Measurements from ENCODE around the gene MBOAT7.

The MBOAT7 gene

DNA sequence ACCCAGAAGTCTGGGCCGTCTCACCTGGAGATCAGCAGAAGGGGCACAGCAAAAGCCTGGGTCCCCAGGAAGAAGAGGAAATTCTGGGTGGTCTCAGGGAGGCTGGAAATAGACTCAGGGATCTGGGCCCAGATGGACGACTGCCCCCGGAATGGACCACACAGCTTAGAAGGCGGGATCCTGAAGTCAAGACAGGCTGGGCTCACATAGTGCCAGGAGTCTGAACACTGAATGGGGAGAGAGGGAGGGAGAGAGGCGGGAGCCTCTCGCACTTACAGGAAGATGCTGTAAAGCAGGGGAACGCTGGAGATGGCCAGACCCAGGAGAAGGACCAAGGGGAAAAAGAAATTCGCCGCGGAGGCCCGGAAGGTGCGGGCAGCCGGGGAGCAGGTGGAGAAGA lies 28.5 kb downstream of the MBOAT7 start:
- no peak for DNase-seq

DNA sequence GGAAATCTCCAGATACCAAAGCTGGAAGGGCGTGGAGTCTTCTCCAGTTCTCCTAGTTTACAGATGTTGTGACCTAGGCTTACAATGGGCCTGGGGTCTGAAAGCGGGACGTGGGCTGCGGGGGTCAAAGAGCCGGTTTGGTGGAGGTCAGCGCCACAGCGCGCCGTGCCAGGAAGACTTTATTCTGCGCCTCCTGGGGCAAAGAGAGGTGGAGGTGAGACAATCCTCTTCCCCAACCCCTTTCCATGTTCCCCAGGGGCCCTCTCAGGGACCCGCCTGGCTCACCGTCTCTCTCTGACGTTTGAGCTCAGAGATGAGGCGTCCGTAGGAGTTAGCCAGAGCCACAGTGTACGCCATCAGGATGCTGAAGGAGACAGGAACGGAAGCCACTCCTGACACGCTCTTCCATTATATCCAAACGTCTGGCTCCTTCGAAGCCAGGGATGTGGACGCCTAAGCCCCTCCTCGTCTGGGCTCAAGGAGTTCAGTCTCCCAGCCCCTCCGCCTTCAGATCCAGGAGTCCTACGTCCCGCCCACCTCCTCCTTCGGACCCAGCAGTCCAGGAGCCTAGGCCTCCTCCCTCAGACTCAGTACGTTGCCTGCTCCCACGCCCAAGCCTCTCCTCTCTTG lies 29.1 kb downstream of the MBOAT7 start:
- DNase-seq = no peak

DNA sequence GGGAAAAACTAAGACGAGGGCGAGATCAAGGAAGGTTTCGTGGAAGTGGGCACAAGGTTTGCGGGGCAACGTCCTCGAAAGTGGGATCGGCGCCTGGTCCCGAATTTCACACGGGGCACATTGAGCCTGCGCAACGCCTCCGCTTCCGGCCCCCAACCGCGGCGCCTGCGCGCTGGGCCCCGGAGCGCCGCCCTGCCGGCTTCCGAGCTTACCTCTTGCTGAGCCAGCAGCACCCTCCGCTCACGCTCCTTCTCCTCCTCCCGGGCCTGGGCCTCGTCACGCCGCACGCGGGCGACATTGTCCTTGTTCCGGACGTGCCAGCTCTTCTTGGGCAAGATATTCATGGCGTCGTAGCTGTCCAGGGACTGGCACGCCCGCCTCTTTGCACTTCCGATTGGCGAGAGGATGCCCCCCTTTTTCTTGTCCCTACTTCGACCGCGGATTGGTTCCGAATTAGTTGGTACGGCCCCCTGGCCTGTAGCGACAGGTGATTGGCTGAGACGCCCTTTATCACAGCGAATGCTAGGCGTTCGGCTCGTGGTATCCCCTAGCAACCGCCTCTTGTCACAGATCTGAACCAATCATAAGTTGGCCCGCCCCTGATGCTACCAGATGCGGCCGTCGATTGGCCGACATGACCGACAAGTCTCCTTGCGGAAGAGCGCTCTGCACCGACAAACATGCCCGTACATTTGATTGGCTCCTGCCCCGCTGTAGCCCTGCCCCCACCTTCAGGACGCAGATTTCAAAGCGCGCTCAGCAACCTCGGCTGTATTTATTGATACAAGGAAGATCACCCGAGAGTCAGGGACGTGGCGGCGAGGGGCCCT lies 29.8 kb downstream of the MBOAT7 start, which contains the start of gene LENG1:
TSS of gene LENG1 (minus strand) at position 370 of the 830 bp plus-strand sequence. CDS start at position 344, 26 bp downstream.
- DNase-seq = peak; percentile 100

DNA sequence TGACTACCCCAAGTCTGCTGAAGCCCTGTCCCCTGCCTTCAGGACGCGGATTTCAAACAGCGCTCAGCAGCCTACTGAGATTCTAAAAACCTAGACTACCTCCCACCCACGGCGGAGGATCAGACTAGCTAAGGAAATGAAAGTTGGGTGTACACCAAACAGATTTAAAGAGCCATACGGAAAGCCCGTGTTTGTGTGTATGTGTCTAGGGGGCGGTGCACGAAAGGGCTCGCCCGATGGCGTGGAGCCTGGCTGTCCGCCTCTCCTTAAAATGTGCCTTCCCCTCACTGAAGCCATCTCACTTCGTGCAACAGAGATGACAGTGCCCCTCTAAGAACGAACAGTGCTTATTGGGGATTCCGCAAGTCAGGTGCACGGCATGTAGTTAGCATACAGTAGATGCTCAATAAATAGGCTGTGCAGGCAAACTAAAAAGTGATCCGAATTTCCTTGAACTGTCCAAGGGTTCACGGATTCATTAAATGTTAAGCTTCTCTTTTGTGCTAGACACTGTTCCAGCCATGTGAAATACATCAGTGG lies 30.5 kb downstream of the MBOAT7 start:
- no peak for DNase-seq

DNA sequence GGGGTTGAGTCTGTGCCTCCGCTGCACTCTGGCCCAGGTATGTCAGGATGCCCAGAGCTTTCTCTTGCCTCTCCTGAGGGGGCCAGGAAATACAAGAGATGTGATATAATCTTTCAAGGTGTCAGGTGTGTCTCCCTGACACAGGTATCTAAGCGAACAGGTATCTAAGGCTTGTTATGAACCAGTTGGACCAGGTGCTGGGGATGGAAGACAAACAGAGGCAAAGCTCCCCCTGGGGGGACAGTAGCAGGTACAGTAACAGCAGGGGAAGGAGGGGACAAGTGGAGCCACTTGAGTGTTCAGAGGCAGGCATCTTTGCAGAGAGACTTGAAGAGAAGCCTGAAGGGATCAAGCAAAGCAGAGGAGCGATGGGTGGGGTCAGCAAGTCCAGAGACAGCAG lies 32.4 kb downstream of the MBOAT7 start:
- no peak for DNase-seq

DNA sequence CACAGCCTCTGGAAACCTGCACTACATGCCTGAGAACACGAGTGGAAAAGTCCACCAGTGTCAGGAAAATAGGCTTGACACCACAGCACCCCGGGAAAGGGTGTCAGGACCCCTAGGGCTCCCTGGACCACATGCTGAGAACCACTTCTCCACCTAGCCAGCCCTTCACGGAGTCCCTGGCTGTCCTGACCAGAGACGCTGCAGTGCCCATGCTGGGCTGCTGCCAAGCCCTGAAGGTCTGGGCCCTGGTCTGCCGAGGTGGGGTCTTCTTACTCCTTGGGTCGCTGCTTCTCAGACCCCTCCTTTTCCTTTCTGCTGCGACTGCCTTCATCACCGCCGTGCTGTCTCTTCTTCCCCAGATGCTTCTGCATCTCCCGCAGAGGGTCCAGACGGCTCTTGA lies 32.9 kb downstream of the MBOAT7 start:
- DNase-seq = no peak

DNA sequence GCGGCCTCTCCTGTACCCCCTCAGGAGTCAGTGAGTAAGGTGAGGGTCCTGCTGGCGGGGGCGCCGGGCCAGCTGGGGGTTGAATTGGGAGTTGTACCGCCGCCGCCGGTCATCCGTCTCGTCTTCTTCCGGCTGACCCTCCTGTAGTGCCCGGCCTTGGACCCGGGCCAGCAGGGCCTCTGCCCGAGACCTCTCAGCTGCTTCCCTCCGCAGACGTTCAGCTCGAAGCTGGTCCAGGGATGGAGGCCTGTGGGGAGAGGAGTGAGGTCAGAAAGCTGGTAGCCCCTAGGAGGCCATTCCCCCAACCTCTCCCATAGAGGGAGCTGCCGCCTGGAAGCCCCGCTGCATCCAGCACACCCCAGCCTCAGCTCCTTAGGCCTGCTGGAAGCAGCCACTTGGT lies 33.7 kb downstream of the MBOAT7 start:
- no peak for DNase-seq

DNA sequence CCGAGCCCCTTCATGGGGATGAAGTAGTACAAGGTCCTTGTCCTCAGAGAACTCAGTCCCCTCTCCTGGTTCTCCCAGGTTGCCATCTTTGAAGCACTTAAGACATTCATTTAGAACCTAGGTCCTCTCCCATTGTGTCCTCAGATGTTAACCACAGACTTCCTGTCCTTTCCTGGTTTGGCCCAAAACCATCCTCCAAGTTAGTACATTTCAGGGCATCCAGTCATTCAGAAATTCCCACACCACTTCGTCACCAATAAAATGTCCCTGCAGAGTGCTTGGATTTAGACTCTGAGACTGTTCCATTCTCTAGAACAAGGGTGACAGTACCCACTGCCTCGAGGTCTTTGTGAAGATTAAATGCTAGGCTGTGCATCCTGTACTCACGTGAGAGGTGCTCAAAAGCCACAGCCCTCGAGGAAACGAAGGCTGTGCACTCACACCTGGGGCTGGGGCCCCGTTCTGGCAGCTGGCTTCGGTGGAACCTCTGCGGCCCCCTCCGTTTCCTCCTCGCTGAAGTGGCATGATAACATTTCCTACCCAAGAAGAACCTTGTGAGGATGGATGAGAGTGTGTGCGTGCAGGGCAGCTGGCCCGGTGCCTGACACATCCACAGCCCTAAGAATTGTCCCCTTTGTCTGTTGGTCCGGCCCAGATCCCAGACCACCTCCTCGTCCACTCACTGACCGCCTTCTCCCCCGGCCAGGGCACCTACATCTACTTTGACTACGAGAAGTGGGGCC lies 34.6 kb downstream of the MBOAT7 start:
- DNase-seq = no peak

DNA sequence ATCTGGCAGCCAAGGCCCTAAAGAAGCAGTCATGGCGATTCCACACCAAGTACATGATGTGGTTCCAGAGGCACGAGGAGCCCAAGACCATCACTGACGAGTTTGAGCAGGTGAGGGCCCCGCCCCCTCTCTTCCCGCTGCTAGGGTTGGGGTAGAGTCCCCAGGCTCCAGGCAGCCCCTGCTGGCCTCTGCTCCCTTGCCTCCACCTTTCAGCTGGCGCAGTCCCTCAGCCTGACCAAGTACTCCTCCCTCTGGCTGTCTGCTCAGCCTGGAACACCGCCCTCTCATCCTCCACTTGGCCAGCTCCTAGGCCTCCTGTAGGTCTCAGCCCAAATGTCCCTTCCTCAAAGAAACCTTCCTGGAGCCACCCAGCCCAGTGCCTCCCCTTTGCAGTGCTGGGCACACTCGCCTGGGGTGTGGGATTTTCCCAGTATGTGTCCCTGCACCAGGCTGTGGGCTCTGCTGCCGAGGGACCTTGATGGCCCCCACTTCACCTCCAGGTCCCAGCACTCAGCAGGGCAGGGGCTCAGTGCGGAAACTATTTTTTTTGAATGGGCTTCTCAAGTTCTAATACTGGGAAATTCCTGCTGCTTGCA lies 35.6 kb downstream of the MBOAT7 start:
- DNase-seq = no peak

DNA sequence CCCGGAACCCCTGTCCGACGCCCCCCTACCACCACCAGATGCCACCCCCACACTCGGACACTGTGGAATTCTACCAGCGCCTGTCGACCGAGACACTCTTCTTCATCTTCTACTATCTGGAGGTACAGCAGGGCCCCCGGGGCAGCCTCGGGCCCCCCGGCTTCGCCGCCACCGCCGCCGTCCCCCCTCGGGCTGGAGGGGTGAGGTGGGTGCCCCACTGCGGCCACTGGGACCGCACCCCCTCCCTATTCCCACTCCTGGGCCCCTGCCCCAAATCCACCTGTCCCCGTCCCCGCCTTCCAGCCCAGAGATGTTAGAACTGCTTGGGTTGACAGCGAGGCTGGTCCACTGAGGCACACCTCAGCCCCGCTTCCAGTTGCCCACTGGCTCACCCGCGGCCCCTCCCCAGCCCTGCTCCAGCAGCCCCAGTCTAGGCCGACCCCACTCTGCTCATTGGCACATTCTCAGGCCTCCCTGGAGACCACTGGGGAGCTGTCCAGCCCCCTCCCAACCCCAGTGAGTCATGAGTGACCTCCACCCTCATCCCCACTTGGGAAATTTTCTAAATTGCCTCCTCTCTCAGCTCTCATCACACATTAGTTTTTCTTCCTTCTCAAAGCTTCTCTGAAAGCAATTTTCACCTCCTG lies 36.4 kb downstream of the MBOAT7 start:
- no peak for DNase-seq

DNA sequence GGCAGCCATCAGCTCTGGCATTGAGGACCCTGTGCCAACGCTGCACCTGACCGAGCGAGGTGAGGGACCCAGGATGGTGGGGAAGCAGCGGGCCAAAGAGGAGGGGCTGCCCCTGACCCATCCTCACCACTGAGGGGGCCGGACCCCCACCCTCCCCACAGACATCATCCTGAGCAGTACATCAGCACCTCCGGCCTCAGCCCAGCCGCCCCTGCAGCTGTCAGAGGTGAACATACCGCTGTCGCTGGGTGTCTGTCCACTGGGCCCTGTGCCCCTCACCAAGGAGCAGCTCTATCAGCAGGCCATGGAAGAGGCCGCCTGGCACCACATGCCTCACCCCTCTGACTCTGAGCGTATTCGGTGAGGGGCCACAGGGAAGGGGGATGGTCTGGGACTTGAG lies 37.1 kb downstream of the MBOAT7 start:
- DNase-seq = no peak

DNA sequence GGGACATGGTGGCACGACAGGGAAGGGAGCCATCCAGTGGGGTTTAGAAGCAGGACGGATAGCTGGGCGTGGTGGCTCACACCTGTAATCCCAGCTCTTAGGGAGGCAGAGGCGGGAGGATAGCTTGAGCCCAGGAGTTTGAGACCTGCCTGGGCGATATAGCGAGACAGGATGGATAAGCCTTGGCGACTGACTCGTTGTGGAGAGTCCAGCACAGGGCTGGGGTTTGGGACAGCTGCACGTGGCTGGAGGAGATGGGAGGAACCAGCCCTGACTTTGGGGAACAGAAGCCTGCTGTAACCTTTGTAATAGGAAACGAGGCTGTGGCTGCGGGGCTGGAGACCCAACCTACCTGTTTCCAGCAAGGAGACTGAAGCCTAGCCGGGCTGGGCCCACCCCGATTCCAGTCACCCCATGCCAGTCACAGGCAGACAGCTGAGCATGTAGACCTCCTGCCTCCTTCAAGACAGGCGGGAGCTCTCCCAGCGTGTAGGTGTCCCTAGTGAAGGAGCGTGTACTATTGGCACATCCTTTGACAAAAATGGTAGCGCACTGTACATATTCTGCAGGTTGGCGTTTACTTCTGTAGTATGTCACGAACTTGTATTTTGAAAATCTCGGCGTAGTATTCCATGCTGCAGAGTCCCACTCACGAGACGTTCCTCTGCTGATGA lies 37.9 kb downstream of the MBOAT7 start:
- no peak for DNase-seq

DNA sequence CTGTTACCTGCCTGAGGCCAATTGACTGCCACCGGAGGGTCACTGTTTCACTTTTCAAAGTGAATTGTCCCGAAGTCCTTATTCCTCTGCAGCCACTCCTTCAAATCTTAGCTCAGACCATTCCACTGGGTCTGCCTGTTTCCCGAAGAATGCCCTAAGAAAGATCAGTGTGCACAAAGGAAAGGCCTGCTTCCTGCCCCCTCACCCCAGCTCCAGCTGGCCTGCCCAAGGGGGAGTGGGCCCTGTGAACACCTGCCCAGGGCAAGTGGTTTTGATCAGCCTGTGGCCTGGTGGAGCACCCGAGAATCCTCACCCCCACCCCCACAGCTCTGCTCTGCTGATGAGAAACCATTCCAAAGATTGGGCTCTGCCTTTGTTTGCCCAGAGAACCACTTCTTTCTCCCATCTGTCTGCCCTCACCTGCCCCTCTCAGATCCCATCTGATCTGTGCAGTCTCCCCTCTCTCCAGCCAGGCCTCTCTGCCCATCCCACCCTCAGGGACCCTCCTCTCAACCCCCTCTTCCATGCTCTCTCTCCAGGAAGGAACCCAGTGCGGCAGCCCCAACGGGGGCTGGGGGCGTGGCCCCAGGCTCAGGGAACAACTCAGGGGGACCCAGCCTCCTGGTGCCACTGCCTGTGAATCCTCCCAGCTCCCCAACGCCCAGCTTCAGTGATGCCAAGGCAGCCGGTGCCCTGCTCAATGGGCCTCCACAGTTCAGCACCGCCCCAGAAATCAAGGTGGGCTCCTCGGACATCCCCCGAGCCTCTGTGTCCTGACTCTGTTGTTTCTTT lies 40.2 kb downstream of the MBOAT7 start:
- DNase-seq = no peak

DNA sequence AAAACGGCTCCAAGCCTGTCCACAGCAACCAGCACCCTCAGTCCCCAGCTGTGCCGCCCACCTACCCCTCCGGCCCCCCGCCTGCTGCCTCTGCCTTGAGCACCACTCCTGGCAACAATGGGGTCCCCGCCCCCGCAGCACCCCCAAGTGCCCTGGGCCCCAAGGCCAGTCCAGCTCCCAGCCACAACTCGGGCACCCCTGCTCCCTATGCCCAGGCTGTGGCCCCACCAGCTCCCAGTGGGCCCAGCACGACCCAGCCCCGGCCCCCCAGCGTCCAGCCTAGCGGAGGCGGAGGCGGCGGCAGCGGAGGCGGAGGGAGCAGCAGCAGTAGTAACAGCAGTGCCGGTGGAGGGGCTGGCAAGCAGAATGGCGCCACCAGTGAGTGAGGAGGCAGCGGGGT lies 41.2 kb downstream of the MBOAT7 start:
- no peak for DNase-seq

DNA sequence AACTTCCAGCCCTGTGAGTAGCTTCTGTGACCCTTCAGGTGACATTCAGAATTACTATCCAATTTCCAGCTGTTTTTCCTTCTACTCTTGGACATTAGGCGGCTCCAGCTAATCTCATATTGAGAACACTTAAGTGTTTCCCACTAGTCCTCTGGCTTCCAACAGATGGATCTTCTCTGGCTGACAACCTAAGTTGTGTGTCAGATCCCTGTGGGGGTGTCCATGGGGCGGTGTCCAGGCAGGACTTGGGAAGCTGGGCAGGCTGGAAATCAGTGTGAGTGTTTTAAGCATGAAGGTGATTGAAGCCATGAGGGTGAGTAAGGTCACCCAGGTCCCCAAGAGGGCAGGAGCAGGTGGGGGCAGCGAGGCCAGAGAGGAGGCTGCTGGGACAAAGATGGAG lies 41.7 kb downstream of the MBOAT7 start:
- DNase-seq = no peak

DNA sequence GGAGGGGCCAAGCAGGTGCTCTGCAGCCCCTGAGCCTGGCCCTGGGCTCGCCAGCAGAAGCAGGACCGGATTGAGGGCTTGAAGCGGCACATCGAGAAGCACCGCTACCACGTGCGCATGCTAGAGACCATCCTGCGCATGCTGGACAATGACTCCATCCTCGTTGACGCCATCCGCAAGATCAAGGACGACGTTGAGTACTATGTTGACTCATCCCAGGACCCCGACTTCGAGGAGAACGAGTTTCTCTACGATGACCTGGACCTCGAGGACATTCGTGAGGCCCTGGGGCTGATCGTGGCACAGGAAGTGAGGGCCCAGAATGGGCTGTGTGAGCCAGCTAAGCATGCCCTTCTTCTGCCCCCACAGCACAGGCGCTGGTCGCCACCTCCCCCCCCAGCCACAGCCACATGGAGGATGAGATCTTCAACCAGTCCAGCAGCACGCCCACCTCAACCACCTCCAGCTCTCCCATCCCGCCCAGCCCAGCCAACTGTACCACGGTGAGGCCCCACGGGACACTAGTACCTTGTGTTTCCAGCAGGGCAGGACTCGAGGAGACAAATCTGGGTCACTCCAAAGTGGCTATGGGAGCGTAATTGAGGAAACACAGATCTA lies 43.7 kb downstream of the MBOAT7 start:
- no peak for DNase-seq

DNA sequence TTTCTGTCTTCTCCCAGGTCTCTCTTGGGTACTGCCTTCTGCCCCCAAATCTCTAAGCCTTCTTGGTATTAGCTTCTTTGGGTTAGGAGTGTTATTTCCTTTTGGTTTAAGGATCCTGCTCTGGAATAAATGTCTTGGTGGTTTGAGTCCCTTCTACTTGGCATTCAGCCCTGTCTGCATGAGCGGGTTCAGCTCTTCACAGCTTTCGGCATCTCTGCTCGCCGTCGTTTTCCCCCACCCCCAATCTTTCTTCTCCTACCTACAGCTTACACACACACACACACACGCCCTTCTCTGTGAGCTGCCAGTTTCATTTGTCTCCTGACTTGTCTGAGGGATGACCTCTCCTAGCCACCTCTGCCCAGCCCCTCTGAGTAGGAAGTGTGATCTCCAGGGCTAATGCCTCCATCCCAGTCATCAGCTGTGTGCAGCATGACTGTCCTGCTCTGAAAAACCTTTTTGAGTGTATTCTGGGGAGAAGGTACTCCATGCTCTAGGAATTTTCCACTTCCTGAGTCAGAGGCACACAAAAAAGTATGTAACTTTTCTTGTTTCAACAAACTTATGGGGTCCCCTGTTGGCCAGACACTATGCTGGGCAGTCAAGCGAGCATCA lies 47.1 kb downstream of the MBOAT7 start:
- DNase-seq = no peak

DNA sequence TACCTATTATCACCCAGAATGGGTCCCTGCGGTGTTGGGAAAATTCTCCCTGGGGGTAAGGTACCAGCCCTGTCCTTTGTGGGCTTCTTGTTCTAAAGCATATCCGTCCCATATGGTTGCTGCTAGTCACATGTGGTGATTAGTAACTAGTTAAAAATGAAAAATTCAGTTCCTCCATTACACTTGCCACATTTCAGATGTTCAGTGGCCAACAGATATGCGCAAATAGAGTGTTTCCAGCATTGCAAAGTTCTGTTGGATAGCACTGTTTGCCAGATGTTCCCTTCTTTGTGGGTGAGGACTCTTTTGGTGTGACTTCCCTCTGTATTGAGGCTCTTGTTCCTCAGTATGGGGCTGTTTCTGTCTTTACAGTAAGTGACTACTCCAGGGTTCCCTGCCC lies 48.0 kb downstream of the MBOAT7 start:
- DNase-seq = no peak

DNA sequence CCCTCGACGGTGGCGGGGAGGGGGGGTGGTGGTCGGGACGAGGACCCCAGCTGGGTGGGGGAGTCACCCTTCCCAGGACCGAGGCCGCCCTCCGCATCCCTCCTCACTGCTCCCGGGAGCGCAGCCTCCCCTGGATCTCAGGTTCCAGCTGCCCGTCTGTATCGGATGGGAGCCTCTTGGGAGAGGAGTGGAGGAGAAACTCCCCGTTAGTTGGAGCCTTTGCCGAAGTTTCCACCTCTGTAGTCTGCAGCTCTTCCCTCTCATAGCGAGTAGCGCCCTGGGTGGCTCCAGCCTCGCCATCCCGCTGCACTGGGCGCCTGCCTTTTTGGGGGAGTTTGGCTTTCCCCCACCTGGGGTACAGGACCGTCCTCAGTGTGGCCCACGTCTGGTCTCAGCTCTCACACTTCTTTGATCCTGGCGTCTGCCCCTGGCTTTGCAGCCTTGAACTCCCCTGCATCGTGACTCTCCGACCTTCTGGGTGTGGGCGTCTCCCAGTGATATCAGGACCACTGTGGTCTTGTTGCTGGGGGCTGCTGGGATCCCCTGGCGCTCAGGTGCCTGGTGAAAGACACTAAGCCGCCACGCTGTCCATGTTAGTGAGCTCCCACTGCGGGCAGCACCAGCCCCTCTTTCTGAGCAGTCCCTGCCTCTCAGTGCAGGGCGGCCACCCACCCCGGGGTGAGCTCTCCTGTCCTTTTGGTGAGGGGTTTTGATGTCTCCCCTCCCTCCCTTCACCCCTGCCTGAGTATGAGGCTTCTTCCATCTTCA lies 50.7 kb downstream of the MBOAT7 start:
- no peak for DNase-seq

Measured in SHP77 (cell line).